ENCODE measurements around the gene INPP5B.
"Not testable (repeated sequence)": the region's sequence is repeated elsewhere in the genome, so short reads cannot be mapped to it uniquely, and the experiment has no call there.

Gene INPP5B

GRCh38 chr1:37910886-37911285, 36.0 kb downstream of the INPP5B start:
- not testable (repeated sequence) for DNase-seq (ENCODE audit: low read depth)

GRCh38 chr1:37908531-37908930, 38.3 kb downstream of the INPP5B start:
- DNase-seq (ENCODE audit: low read depth) = not testable (repeated sequence)

- DNase-seq (ENCODE audit: low read depth) = not testable (repeated sequence)
Measured at GRCh38 chr1:37907416-37908125, 39.3 kb downstream of the INPP5B start.

- not testable (repeated sequence) for DNase-seq (ENCODE audit: low read depth)
Measured at GRCh38 chr1:37906591-37906990, 40.3 kb downstream of the INPP5B start.

GRCh38 chr1:37905727-37906126, 41.1 kb downstream of the INPP5B start:
- no peak for DNase-seq (ENCODE audit: low read depth)

GRCh38 chr1:37903921-37904320, 42.9 kb downstream of the INPP5B start:
- DNase-seq (ENCODE audit: low read depth) = not testable (repeated sequence)

GRCh38 chr1:37902983-37903382, 43.9 kb downstream of the INPP5B start:
- no peak for DNase-seq (ENCODE audit: low read depth)

GRCh38 chr1:37901893-37902225, 45.0 kb downstream of the INPP5B start:
- no peak for DNase-seq (ENCODE audit: low read depth)

- DNase-seq (ENCODE audit: low read depth) = no peak
Measured at GRCh38 chr1:37901191-37901892, 45.5 kb downstream of the INPP5B start.

GRCh38 chr1:37897563-37897962, 49.3 kb downstream of the INPP5B start:
- not testable (repeated sequence) for DNase-seq (ENCODE audit: low read depth)

- no peak for DNase-seq (ENCODE audit: low read depth)
Measured at GRCh38 chr1:37893673-37894072, 53.2 kb downstream of the INPP5B start.

- DNase-seq (ENCODE audit: low read depth) = no peak
Measured at GRCh38 chr1:37892151-37893047, 54.5 kb downstream of the INPP5B start.

- DNase-seq (ENCODE audit: low read depth) = no peak
Measured at GRCh38 chr1:37890378-37891014, 56.4 kb downstream of the INPP5B start.

- DNase-seq (ENCODE audit: low read depth) = no peak
Measured at GRCh38 chr1:37888022-37888700, 58.7 kb downstream of the INPP5B start.

- no peak for DNase-seq (ENCODE audit: low read depth)
Measured at GRCh38 chr1:37884145-37884544, 62.7 kb downstream of the INPP5B start.

GRCh38 chr1:37883671-37884070, 63.2 kb downstream of the INPP5B start:
- no peak for DNase-seq (ENCODE audit: low read depth)

- DNase-seq (ENCODE audit: low read depth) = no peak
Measured at GRCh38 chr1:37879865-37880264, 67.0 kb downstream of the INPP5B start.

- no peak for DNase-seq (ENCODE audit: low read depth)
Measured at GRCh38 chr1:37878071-37878470, 68.8 kb downstream of the INPP5B start.

- DNase-seq (ENCODE audit: low read depth) = no peak
Measured at GRCh38 chr1:37875833-37876232, 71.0 kb downstream of the INPP5B start.

- no peak for DNase-seq (ENCODE audit: low read depth)
Measured at GRCh38 chr1:37872692-37873091, 74.2 kb downstream of the INPP5B start.

GRCh38 chr1:37868466-37868865, 78.4 kb downstream of the INPP5B start:
- no peak for DNase-seq (ENCODE audit: low read depth)

GRCh38 chr1:37867784-37868183, 79.1 kb downstream of the INPP5B start:
- DNase-seq (ENCODE audit: low read depth) = no peak

All from stimulated activated CD4-positive, alpha-beta T cell treated with anti-CD3 and anti-CD28 coated beads, Interleukin-2, amount 100 ng/mL, for 4 hours (primary cell).